Panc1 (cell line): ENCODE data around the gene CCL13.

Experiments used
- CTCF ChIP-seq: fragments of 450-650 bp; IDR thresholded peaks from 2 replicates; pipeline ENCODE4 v1.5.1; 2017; ENCODE audit warnings: mild to moderate bottlenecking
- POLR2AphosphoS5 ChIP-seq: IDR thresholded peaks from 2 replicates; pipeline ENCODE4 v1.6.1; 2012; ENCODE audit warnings: mild to moderate bottlenecking, low read depth, low read length, moderate library complexity
- REST ChIP-seq, 2 experiments: IDR thresholded peaks; 2 replicates each; pipeline ENCODE4 v1.6.1; 2011 to 2012; ENCODE audit warnings: low read depth in 2 of 2, control low read depth in 1 of 2, low read length in 1 of 2, mild to moderate bottlenecking in 1 of 2, moderate library complexity in 1 of 2; ENCODE audit not compliant: insufficient read depth in 1 of 2
- SIN3A ChIP-seq: IDR thresholded peaks from 2 replicates; pipeline ENCODE4 v1.6.1; 2012; ENCODE audit warnings: low read depth, mild to moderate bottlenecking, low read length, moderate library complexity, borderline replicate concordance; ENCODE audit not compliant: insufficient read depth
- TCF7L2 ChIP-seq: IDR thresholded peaks from 2 replicates; pipeline ENCODE4 v1.6.1; 2011; ENCODE audit warnings: mild to moderate bottlenecking, low read depth, low read length, inconsistent platforms

GRCh38 chr17:34366010-34366409 is 9.7 kb downstream of the CCL13 start:
- TF ChIP-seq CTCF, result no peak
- TF ChIP-seq POLR2AphosphoS5, result no peak
- no peak for TF ChIP-seq SIN3A
- TF ChIP-seq REST (IDR thresholded peaks at IDR 0.05; ENCODE audit: insufficient read depth in 1 of 2, low read depth in 2 of 2, low read length in 1 of 2), result no peak
- TF ChIP-seq TCF7L2, result no peak
